ENCODE data around the gene PLPP4.

DNA sequence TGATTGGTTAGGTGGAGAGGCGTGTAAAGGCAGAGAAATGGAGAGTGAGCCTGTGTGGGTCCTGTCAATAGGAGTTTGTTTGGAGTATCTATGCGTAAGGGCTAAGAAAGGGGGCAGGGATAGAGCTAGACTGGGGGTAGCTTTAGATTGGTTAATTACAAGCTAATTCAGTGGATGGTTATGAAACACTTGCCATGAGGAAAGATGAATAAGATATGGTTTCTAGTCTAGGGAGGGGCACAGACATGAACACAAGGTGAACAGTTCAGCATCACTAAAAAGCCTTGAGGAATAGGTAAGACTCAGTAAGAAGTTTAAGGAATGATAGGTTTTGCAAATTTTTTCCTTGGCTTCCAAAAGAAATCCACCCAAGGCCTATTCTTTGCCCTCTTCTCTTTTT, 50.6 kb downstream of the PLPP4 start:
- TF ChIP-seq CTCF (IDR thresholded peaks at IDR 0.05; ENCODE audit: insufficient read depth, low read length) (no peak), SPI1 (IDR thresholded peaks at IDR 0.05; ENCODE audit: borderline replicate concordance, low read depth) (no peak), REST (IDR thresholded peaks at IDR 0.05; ENCODE audit: insufficient replicate concordance, low read depth) (no peak)

Measured in HL-60 (cell line).